ENCODE data around the gene CELA3A.
"Not testable (repeated sequence)": the region's sequence is repeated elsewhere in the genome, so short reads cannot be mapped to it uniquely, and the experiment has no call there.

The CELA3A gene

GRCh38 chr1:22030473-22030872 is 29.0 kb downstream of the CELA3A start:
- TF ChIP-seq, protein P1, sequence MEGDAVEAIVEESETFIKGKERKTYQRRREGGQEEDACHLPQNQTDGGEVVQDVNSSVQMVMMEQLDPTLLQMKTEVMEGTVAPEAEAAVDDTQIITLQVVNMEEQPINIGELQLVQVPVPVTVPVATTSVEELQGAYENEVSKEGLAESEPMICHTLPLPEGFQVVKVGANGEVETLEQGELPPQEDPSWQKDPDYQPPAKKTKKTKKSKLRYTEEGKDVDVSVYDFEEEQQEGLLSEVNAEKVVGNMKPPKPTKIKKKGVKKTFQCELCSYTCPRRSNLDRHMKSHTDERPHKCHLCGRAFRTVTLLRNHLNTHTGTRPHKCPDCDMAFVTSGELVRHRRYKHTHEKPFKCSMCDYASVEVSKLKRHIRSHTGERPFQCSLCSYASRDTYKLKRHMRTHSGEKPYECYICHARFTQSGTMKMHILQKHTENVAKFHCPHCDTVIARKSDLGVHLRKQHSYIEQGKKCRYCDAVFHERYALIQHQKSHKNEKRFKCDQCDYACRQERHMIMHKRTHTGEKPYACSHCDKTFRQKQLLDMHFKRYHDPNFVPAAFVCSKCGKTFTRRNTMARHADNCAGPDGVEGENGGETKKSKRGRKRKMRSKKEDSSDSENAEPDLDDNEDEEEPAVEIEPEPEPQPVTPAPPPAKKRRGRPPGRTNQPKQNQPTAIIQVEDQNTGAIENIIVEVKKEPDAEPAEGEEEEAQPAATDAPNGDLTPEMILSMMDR (IDR thresholded peaks at IDR 0.05; ENCODE audit: low read depth, low read length): no peak

GRCh38 chr1:22031214-22031962 is 29.9 kb downstream of the CELA3A start:
- TF ChIP-seq, protein P1 (IDR thresholded peaks at IDR 0.05; ENCODE audit: low read depth, low read length): no peak
- H3K4me3 ChIP-seq (ENCODE audit: low read depth, low read length): no peak overlapping the region

More at GRCh38 chr1:22030473-22030872, 29.0 kb downstream of the CELA3A start:
- no peak overlapping the region for H3K4me3 ChIP-seq (ENCODE audit: low read depth, low read length)

- H3K4me3 ChIP-seq (ENCODE audit: low read depth, low read length): not testable (repeated sequence)
These were observed 33.4 kb downstream of the CELA3A start for GRCh38 chr1:22034834-22035233.

- TF ChIP-seq, protein P1 (IDR thresholded peaks at IDR 0.05; ENCODE audit: low read depth, low read length): no peak
- H3K4me3 ChIP-seq (ENCODE audit: low read depth, low read length): no peak overlapping the region
These were observed 36.1 kb downstream of the CELA3A start for GRCh38 chr1:22037520-22037919.

GRCh38 chr1:22038036-22038435 is 36.6 kb downstream of the CELA3A start:
- TF ChIP-seq, protein P1 (IDR thresholded peaks at IDR 0.05; ENCODE audit: low read depth, low read length): no peak
- no peak overlapping the region for H3K4me3 ChIP-seq (ENCODE audit: low read depth, low read length)

DNA sequence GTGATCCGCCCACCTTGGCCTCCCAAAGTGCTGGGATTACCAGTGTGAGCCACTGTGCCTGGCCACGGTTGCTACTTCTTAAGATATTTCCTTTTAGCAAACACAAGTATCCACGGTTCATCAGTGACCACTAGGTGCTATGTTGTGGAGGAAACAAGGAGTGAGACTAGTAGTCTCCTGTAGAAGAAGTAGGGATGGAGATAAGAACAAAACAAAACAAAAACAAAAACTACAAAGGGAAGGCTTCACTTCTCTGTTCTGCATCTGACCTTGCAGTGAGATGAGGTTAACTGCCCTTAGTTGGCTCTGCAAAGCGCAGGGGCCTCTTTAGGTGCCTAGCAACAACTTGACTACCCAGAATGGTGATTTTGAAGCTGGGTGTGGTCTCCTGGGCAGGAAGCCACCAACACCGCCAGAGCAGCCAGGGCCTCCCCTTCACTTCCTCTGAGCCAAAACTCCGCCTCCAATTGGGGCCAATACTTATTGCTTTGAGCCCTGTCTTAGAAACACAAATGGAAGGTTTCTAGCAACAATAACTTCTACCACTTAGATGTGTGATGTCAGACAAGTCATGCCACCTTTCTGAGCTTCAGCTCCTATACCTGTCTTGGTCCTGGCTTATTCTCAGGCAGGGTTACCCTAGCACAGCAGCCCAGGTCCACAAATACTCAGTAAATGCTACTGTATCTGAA is 38.3 kb downstream of the CELA3A start:
- no peak overlapping the region for H3K4me3 ChIP-seq (ENCODE audit: low read depth, low read length)
- TF ChIP-seq, protein P1 (IDR thresholded peaks at IDR 0.05; ENCODE audit: low read depth, low read length): no peak

GRCh38 chr1:22040286-22040623 is 38.8 kb downstream of the CELA3A start:
- H3K4me3 ChIP-seq (ENCODE audit: low read depth, low read length): no peak overlapping the region
- TF ChIP-seq, protein P1 (IDR thresholded peaks at IDR 0.05; ENCODE audit: low read depth, low read length): no peak
